ENCODE results near the gene RNF220.
"Not testable (repeated sequence)": the region's sequence is repeated elsewhere in the genome, so short reads cannot be mapped to it uniquely, and the experiment has no call there.

The RNF220 gene

GRCh38 chr1:44546403-44547053 is 141.5 kb downstream of the RNF220 start:
- H3K27ac Mint-ChIP-seq, result no peak overlapping the region

GRCh38 chr1:44547361-44547760 is 142.3 kb downstream of the RNF220 start:
- no peaks in the 10 kb centered on the region for H3K9me3 Mint-ChIP-seq
- peaks cover 17% of the 10 kb centered on the region for H3K27me3 Mint-ChIP-seq (ENCODE audit: low read depth)
- no peaks in the 10 kb centered on the region for H3K4me1 Mint-ChIP-seq (ENCODE audit: low read depth)
- H3K4me3 Mint-ChIP-seq, result no peak overlapping the region
- no peaks in the 10 kb centered on the region for H3K36me3 Mint-ChIP-seq (ENCODE audit: low read depth)
- H3K27ac Mint-ChIP-seq, result no peak overlapping the region

More at GRCh38 chr1:44546403-44547053, 141.5 kb downstream of the RNF220 start:
- peaks cover 17% of the 10 kb centered on the region for H3K27me3 Mint-ChIP-seq (ENCODE audit: low read depth)
- no peaks in the 10 kb centered on the region for H3K9me3 Mint-ChIP-seq
- no peaks in the 10 kb centered on the region for H3K4me1 Mint-ChIP-seq (ENCODE audit: low read depth)
- no peak overlapping the region for H3K4me3 Mint-ChIP-seq
- H3K36me3 Mint-ChIP-seq (ENCODE audit: low read depth), result no peaks in the 10 kb centered on the region

GRCh38 chr1:44547837-44548236 is 142.8 kb downstream of the RNF220 start:
- H3K4me1 Mint-ChIP-seq (ENCODE audit: low read depth), result no peaks in the 10 kb centered on the region
- peaks cover 17% of the 10 kb centered on the region for H3K27me3 Mint-ChIP-seq (ENCODE audit: low read depth)
- no peak overlapping the region for H3K27ac Mint-ChIP-seq
- no peaks in the 10 kb centered on the region for H3K9me3 Mint-ChIP-seq
- H3K36me3 Mint-ChIP-seq (ENCODE audit: low read depth), result no peaks in the 10 kb centered on the region
- H3K4me3 Mint-ChIP-seq, result no peak overlapping the region

- Mint-ChIP-seq H3K9me3 (no peaks in the 10 kb centered on the region), H3K4me1 (ENCODE audit: low read depth) (no peaks in the 10 kb centered on the region), H3K4me3 (no peak overlapping the region), H3K27ac (no peak overlapping the region), H3K27me3 (ENCODE audit: low read depth) (peaks cover 11% of the 10 kb centered on the region), H3K36me3 (ENCODE audit: low read depth) (no peaks in the 10 kb centered on the region)
Measured at GRCh38 chr1:44549510-44549909, 144.5 kb downstream of the RNF220 start.

GRCh38 chr1:44553127-44553758 is 148.2 kb downstream of the RNF220 start:
- Mint-ChIP-seq H3K27ac (no peak overlapping the region), H3K4me1 (ENCODE audit: low read depth) (no peaks in the 10 kb centered on the region), H3K27me3 (ENCODE audit: low read depth) (peaks cover 11% of the 10 kb centered on the region), H3K9me3 (no peaks in the 10 kb centered on the region), H3K36me3 (ENCODE audit: low read depth) (no peaks in the 10 kb centered on the region), H3K4me3 (no peak overlapping the region)

GRCh38 chr1:44553771-44554170 is 148.7 kb downstream of the RNF220 start:
- Mint-ChIP-seq H3K27me3 (ENCODE audit: low read depth) (peaks cover 11% of the 10 kb centered on the region), H3K9me3 (no peaks in the 10 kb centered on the region), H3K4me3 (no peak overlapping the region), H3K27ac (no peak overlapping the region), H3K4me1 (ENCODE audit: low read depth) (no peaks in the 10 kb centered on the region), H3K36me3 (ENCODE audit: low read depth) (no peaks in the 10 kb centered on the region)

GRCh38 chr1:44554706-44555105 is 149.7 kb downstream of the RNF220 start:
- H3K27ac Mint-ChIP-seq, result no peak overlapping the region
- H3K4me1 Mint-ChIP-seq (ENCODE audit: low read depth), result no peaks in the 10 kb centered on the region
- no peaks in the 10 kb centered on the region for H3K36me3 Mint-ChIP-seq (ENCODE audit: low read depth)
- H3K9me3 Mint-ChIP-seq, result no peaks in the 10 kb centered on the region
- peaks cover 11% of the 10 kb centered on the region for H3K27me3 Mint-ChIP-seq (ENCODE audit: low read depth)
- no peak overlapping the region for H3K4me3 Mint-ChIP-seq

- Mint-ChIP-seq H3K27ac (no peak overlapping the region), H3K27me3 (ENCODE audit: low read depth) (peaks cover 8% of the 10 kb centered on the region), H3K4me3 (no peak overlapping the region), H3K36me3 (ENCODE audit: low read depth) (no peaks in the 10 kb centered on the region), H3K4me1 (ENCODE audit: low read depth) (no peaks in the 10 kb centered on the region), H3K9me3 (no peaks in the 10 kb centered on the region)
Measured at GRCh38 chr1:44557778-44558177, 152.7 kb downstream of the RNF220 start.

GRCh38 chr1:44558883-44559282 is 153.8 kb downstream of the RNF220 start:
- Mint-ChIP-seq H3K27ac (no peak overlapping the region), H3K4me1 (ENCODE audit: low read depth) (no peaks in the 10 kb centered on the region), H3K4me3 (no peak overlapping the region), H3K9me3 (no peaks in the 10 kb centered on the region), H3K27me3 (ENCODE audit: low read depth) (peaks cover 13% of the 10 kb centered on the region), H3K36me3 (ENCODE audit: low read depth) (no peaks in the 10 kb centered on the region)

GRCh38 chr1:44559330-44559729 is 154.3 kb downstream of the RNF220 start:
- H3K9me3 Mint-ChIP-seq, result no peaks in the 10 kb centered on the region
- no peaks in the 10 kb centered on the region for H3K4me1 Mint-ChIP-seq (ENCODE audit: low read depth)
- H3K36me3 Mint-ChIP-seq (ENCODE audit: low read depth), result no peaks in the 10 kb centered on the region
- H3K4me3 Mint-ChIP-seq, result no peak overlapping the region
- H3K27ac Mint-ChIP-seq, result no peak overlapping the region
- H3K27me3 Mint-ChIP-seq (ENCODE audit: low read depth), result peaks cover 15% of the 10 kb centered on the region

- no peak overlapping the region for H3K4me3 Mint-ChIP-seq
- H3K27ac Mint-ChIP-seq, result no peak overlapping the region
- H3K9me3 Mint-ChIP-seq, result no peaks in the 10 kb centered on the region
- H3K4me1 Mint-ChIP-seq (ENCODE audit: low read depth), result no peaks in the 10 kb centered on the region
- H3K36me3 Mint-ChIP-seq (ENCODE audit: low read depth), result no peaks in the 10 kb centered on the region
- peaks cover 16% of the 10 kb centered on the region for H3K27me3 Mint-ChIP-seq (ENCODE audit: low read depth)
Measured at GRCh38 chr1:44559913-44560312, 154.9 kb downstream of the RNF220 start.

GRCh38 chr1:44560696-44561095 is 155.6 kb downstream of the RNF220 start:
- H3K4me1 Mint-ChIP-seq (ENCODE audit: low read depth); H3K4me3 Mint-ChIP-seq; H3K27ac Mint-ChIP-seq; H3K36me3 Mint-ChIP-seq (ENCODE audit: low read depth); H3K9me3 Mint-ChIP-seq: not testable (repeated sequence)
- H3K27me3 Mint-ChIP-seq (ENCODE audit: low read depth), result peaks cover 17% of the 10 kb centered on the region

GRCh38 chr1:44565259-44565750 is 160.2 kb downstream of the RNF220 start:
- no peaks in the 10 kb centered on the region for H3K9me3 Mint-ChIP-seq

GRCh38 chr1:44565833-44566232 is 160.8 kb downstream of the RNF220 start:
- no peak overlapping the region for H3K4me3 Mint-ChIP-seq

More at GRCh38 chr1:44565259-44565750, 160.2 kb downstream of the RNF220 start:
- H3K4me3 Mint-ChIP-seq, result no peak overlapping the region
- H3K27ac Mint-ChIP-seq, result no peak overlapping the region
- H3K27me3 Mint-ChIP-seq (ENCODE audit: low read depth), result peaks cover 18% of the 10 kb centered on the region
- H3K4me1 Mint-ChIP-seq (ENCODE audit: low read depth), result no peaks in the 10 kb centered on the region
- H3K36me3 Mint-ChIP-seq (ENCODE audit: low read depth), result no peaks in the 10 kb centered on the region

GRCh38 chr1:44566281-44567046 is 161.4 kb downstream of the RNF220 start:
- no peaks in the 10 kb centered on the region for H3K36me3 Mint-ChIP-seq (ENCODE audit: low read depth)
- H3K27me3 Mint-ChIP-seq (ENCODE audit: low read depth), result peaks cover 18% of the 10 kb centered on the region
- H3K4me3 Mint-ChIP-seq, result no peak overlapping the region
- no peaks in the 10 kb centered on the region for H3K4me1 Mint-ChIP-seq (ENCODE audit: low read depth)
- no peak overlapping the region for H3K27ac Mint-ChIP-seq
- H3K9me3 Mint-ChIP-seq, result no peaks in the 10 kb centered on the region

More at GRCh38 chr1:44565833-44566232, 160.8 kb downstream of the RNF220 start:
- H3K9me3 Mint-ChIP-seq, result no peaks in the 10 kb centered on the region
- H3K4me1 Mint-ChIP-seq (ENCODE audit: low read depth), result no peaks in the 10 kb centered on the region
- no peaks in the 10 kb centered on the region for H3K36me3 Mint-ChIP-seq (ENCODE audit: low read depth)
- H3K27ac Mint-ChIP-seq, result no peak overlapping the region
- H3K27me3 Mint-ChIP-seq (ENCODE audit: low read depth), result peaks cover 18% of the 10 kb centered on the region

Data from T-helper 1 cell treated with Interleukin-12 subunit alpha and Interleukin-12 subunit beta and Interleukin-4 antibody, amounts not matched to agents 30 μg/mL and 1 μg/mL, for 36 hours (primary cell).